Smooth muscle cell (in vitro differentiated cells): ENCODE data around the gene KIF9. TPM values are rescaled to one million over a fixed set of nuclear protein-coding genes. Genes with fewer than 3 reads are reported as not detected.
"Not testable (repeated sequence)": the region's sequence is repeated elsewhere in the genome, so short reads cannot be mapped to it uniquely, and the experiment has no call there.

Experiments
- DNase-seq: peaks from one replicate; lab custom pipeline; 2025; ENCODE audit not compliant: unreplicated experiment; lab: John Stamatoyannopoulos, UW
- H2AFZ ChIP-seq: fragments of 200-600 bp; sonication (generic); 2 replicates; pipeline ENCODE4 v1.6.0; 2016; ENCODE audit warnings: antibody characterized with exemption, low read depth, mild to moderate bottlenecking
- H3F3A ChIP-seq: fragments of 200-600 bp; sonication (generic); 2 replicates; pipeline ENCODE4 v1.6.0; 2017; ENCODE audit warnings: antibody characterized with exemption, low read depth
- H3K27ac ChIP-seq: fragments of 200-600 bp; sonication (generic); 2 replicates; pipeline ENCODE4 v1.5.1; 2016; ENCODE audit warnings: low read depth, mild to moderate bottlenecking
- H3K27me3 ChIP-seq: fragments of 200-600 bp; sonication (generic); 2 replicates; pipeline ENCODE4 v1.6.1; 2016; ENCODE audit warnings: low read depth, mild to moderate bottlenecking
- H3K36me3 ChIP-seq: fragments of 200-600 bp; sonication (generic); 2 replicates; pipeline ENCODE4 v1.5.1; 2016; ENCODE audit warnings: low read depth
- H3K4me1 ChIP-seq: fragments of 200-600 bp; sonication (generic); 2 replicates; pipeline ENCODE4 v1.5.1; 2016; ENCODE audit warnings: low read depth
- H3K4me2 ChIP-seq: fragments of 200-600 bp; sonication (generic); 2 replicates; pipeline ENCODE4 v1.6.0; 2016; ENCODE audit warnings: mild to moderate bottlenecking
- H3K4me3 ChIP-seq: fragments of 200-600 bp; sonication (generic); 2 replicates; pipeline ENCODE4 v1.5.1; 2016; ENCODE audit warnings: mild to moderate bottlenecking
- H3K79me2 ChIP-seq: fragments of 200-600 bp; sonication (generic); 2 replicates; pipeline ENCODE4 v1.6.0; 2016; ENCODE audit warnings: low read depth, mild to moderate bottlenecking
- H3K9ac ChIP-seq: fragments of 200-600 bp; sonication (generic); 2 replicates; pipeline ENCODE4 v1.6.0; 2016; ENCODE audit warnings: low read depth
- H3K9me3 ChIP-seq: fragments of 200-600 bp; sonication (generic); replicated peaks from 2 replicates; pipeline ENCODE4 v1.5.1; 2016; ENCODE audit warnings: low read depth
- H4K20me1 ChIP-seq: fragments of 200-600 bp; sonication (generic); 2 replicates; pipeline ENCODE4 v1.6.0; 2016; ENCODE audit warnings: low read depth
- WGBS: methylation state at CpG from one replicate; pipeline ENCODE4 v1.1.7; 2016; ENCODE audit warnings: low lambda C conversion rate; 5-methylcytosine and 5-hydroxymethylcytosine counted together
- polyA plus RNA-seq: library from polyadenylated mRNA; unstranded; fragments of >200 nt; fragmentation: Nextera tagmentation; extraction: Ambion mirVana; gene quantifications from 2 replicates; pipeline ENCODE4 v1.2.1, GENCODE V29; 2016
- total RNA-seq: library from RNA; depleted of rRNA; stranded (reverse); fragments of >200 nt; gene quantifications from 2 replicates; pipeline ENCODE4 v1.2.3, GENCODE V29; 2014
- TF ChIP-seq, protein P1 (sequence below): fragments of 200-600 bp; sonication (generic); IDR thresholded peaks from 2 replicates; pipeline ENCODE4 v1.5.1; 2017; ENCODE audit warnings: borderline replicate concordance, mild to moderate bottlenecking, antibody characterized with exemption; ENCODE audit not compliant: insufficient read depth, poor library complexity, severe bottlenecking

Gene KIF9
- total and polyA plus RNA-seq, 2 experiments from 2014 or later = 2.2 to 6.5 TPM

DNA sequence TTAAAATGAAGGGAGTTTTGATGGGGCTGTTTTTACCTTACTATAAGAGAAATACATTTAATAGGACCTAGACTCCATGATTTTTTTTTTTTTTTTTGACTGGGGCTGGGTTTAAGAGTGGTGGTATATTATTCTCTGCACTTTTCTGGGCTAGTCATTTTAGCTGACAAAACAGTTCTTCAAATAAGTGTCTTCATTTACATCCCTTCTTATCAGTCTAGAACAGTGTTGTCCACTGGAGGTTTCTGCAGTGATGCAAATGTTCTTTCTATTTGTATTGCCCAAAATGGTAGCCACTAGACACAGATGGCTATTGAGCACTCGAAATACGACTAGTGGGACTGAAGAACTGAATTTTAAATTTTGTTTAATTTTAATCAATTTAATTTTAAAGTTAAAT, 37.4 kb upstream of the KIF9 start:
- TF ChIP-seq, protein P1, sequence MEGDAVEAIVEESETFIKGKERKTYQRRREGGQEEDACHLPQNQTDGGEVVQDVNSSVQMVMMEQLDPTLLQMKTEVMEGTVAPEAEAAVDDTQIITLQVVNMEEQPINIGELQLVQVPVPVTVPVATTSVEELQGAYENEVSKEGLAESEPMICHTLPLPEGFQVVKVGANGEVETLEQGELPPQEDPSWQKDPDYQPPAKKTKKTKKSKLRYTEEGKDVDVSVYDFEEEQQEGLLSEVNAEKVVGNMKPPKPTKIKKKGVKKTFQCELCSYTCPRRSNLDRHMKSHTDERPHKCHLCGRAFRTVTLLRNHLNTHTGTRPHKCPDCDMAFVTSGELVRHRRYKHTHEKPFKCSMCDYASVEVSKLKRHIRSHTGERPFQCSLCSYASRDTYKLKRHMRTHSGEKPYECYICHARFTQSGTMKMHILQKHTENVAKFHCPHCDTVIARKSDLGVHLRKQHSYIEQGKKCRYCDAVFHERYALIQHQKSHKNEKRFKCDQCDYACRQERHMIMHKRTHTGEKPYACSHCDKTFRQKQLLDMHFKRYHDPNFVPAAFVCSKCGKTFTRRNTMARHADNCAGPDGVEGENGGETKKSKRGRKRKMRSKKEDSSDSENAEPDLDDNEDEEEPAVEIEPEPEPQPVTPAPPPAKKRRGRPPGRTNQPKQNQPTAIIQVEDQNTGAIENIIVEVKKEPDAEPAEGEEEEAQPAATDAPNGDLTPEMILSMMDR = no peak
- peaks cover 51% of the 10 kb centered on the region for H4K20me1 ChIP-seq
- H3K79me2 ChIP-seq = no peaks in the 10 kb centered on the region
- no peak overlapping the region for H3K27ac ChIP-seq
- H2AFZ ChIP-seq = no peak overlapping the region
- no peak for DNase-seq
- no peaks in the 10 kb centered on the region for H3K36me3 ChIP-seq
- no peaks in the 10 kb centered on the region for H3K9me3 ChIP-seq
- H3K4me2 ChIP-seq = no peak overlapping the region
- H3K9ac ChIP-seq = no peak overlapping the region
- peaks cover 4% of the 10 kb centered on the region for H3F3A ChIP-seq
- H3K4me1 ChIP-seq = no peaks in the 10 kb centered on the region
- no peaks in the 10 kb centered on the region for H3K27me3 ChIP-seq
- H3K4me3 ChIP-seq = no peak overlapping the region
- 50% methylated on average over 2 of the region's 2 CpGs for WGBS

DNA sequence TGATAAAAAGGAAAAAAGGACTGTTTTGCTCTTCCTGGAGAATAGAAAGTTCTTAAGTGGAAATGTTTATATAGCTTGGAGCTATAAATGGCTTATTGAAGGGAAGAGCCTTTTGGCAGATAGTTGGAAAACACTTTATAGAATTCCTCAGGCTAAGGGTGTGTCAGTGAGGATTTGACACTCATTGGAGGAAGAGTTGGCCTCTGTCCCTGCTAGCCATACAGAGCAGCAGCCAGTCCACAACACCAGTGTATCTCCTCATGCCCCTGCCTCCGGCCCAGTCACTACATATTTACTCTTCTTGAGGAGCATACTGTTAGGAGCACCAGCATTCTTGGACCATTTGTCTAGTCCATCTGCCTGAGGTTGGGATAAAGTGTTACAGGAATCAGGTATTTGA, 36.3 kb upstream of the KIF9 start:
- Histone ChIP-seq H3F3A (no peaks in the 10 kb centered on the region), H3K79me2 (peaks cover 3% of the 10 kb centered on the region), H3K9ac (no peak overlapping the region), H2AFZ (no peak overlapping the region), H3K36me3 (no peaks in the 10 kb centered on the region), H3K27ac (no peak overlapping the region), H3K9me3 (no peaks in the 10 kb centered on the region), H3K4me3 (no peak overlapping the region), H3K4me1 (no peaks in the 10 kb centered on the region), H3K27me3 (no peaks in the 10 kb centered on the region), H3K4me2 (no peak overlapping the region), H4K20me1 (peaks cover 56% of the 10 kb centered on the region)
- TF ChIP-seq, protein P1 = no peak
- 91% methylated on average over 1 of the region's 1 CpG for WGBS
- no peak for DNase-seq

- not testable (repeated sequence) for H3F3A ChIP-seq, DNase-seq, H3K4me1 ChIP-seq, H3K9me3 ChIP-seq, H3K4me2 ChIP-seq, H2AFZ ChIP-seq, H3K27me3 ChIP-seq, H3K4me3 ChIP-seq, H3K36me3 ChIP-seq, H3K27ac ChIP-seq, H3K9ac ChIP-seq
- 95% methylated on average over 1 of the region's 1 CpG for WGBS
- Histone ChIP-seq H4K20me1 (peaks cover 59% of the 10 kb centered on the region), H3K79me2 (peaks cover 12% of the 10 kb centered on the region)
These were observed 33.6 kb upstream of the KIF9 start for GRCh38 chr3:47316151-47316550.

DNA sequence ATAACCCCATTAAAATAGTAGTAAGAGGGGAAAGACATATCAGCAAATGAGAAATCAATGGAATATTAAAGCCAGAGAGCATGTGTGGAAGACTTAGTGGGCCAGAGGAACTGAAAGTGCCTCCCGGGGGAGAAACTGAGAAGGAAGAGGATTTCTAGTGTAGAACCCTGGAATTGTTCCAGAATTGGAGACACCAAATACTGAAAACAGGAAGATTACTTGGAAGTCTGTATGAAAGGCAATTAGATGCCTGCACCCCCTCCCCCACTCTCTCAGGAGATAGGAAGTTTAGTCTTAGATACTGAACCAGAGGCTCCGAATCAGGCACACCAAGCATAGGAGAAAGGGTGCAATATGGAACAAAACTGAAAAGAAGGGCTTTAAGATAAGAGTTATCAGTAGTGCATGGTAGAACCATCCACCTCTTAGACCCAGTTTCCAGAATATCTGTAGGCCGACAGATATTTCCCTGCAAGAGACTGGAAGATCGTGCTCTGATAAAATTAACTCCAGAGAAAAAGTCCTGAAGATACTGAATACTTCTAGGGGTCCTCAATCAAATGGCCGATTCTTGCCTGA, 32.6 kb upstream of the KIF9 start:
- Histone ChIP-seq H3K27me3 (no peaks in the 10 kb centered on the region), H3K4me3 (no peak overlapping the region), H2AFZ (no peak overlapping the region), H3K4me1 (no peaks in the 10 kb centered on the region), H4K20me1 (peaks cover 59% of the 10 kb centered on the region), H3K9ac (no peak overlapping the region), H3K9me3 (no peaks in the 10 kb centered on the region), H3K79me2 (peaks cover 12% of the 10 kb centered on the region), H3K4me2 (no peak overlapping the region), H3K36me3 (no peaks in the 10 kb centered on the region), H3F3A (no peaks in the 10 kb centered on the region), H3K27ac (no peak overlapping the region)
- DNase-seq = no peak
- TF ChIP-seq, protein P1 = no peak
- 79% methylated on average over 5 of the region's 5 CpGs for WGBS
